Coronary artery (tissue), 2 donors: ENCODE data around the gene AGTR2.
"Not testable (repeated sequence)": the region's sequence is repeated elsewhere in the genome, so short reads cannot be mapped to it uniquely, and the experiment has no call there.

Source experiments
- DNase-seq: peaks from one replicate; pipeline ENCODE4 v3.0.0-alpha.2; 2017; ENCODE audit warnings: low spot score
- H3K27ac ChIP-seq, 2 donors: fragments of 200-600 bp; sonication (generic); one replicate each; pipeline ENCODE4 v1.5.1; 2016 to 2019
- H3K4me3 ChIP-seq: fragments of 200-600 bp; sonication (generic); 2 replicates; pipeline ENCODE4 v1.5.1; 2016; ENCODE audit warnings: mild to moderate bottlenecking, moderate library complexity
- CTCF ChIP-seq: fragments of 200-600 bp; sonication (generic); IDR thresholded peaks from one replicate; pipeline ENCODE4 v1.5.1; 2019; ENCODE audit warnings: antibody characterized with exemption

Gene AGTR2

DNA sequence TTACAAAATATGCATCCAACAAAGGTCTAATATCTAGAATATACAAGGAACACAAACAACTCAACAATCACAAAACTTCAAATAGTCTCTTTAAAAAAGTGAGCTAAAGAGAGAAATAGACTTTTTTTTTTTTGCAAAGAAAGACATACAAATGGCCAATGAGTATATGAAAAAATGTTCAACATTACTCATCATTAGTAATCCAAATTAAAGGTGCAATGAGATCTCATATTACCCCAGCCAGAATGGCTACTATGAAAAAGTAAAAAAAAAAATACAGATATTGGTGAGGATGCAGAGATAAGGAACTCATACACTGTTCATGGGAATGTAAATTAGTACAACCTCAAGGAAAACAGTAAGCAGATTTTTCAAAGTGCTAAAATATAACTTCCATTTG is 24.1 kb downstream of the AGTR2 start:
- no peak for DNase-seq
- TF ChIP-seq CTCF: no peak
- Histone ChIP-seq H3K4me3 (no peak overlapping the region), H3K27ac (no peak overlapping the region)

DNA sequence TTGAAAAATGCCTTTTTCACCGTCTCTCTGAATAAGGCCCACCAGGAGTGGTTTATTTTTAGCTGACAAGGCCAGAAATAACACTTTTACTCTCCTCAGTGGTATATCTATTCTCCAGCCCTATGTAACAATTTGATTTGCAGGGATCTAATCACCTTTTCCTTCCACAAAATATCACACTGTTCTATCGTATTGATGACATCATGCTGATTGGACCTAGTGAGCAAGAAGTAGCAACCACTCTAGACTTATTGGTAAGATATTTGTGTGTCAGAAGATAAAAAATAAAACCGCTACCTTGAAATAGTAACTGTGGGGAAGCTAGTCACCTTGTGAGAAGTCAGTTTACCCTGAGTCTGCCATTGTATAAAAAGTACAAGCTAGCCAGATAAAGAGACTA is 27.7 kb downstream of the AGTR2 start:
- no peak for DNase-seq
- Histone ChIP-seq H3K4me3 (no peak overlapping the region), H3K27ac (no peak overlapping the region)
- no peak for TF ChIP-seq CTCF

GRCh38 chrX:116198810-116199209 is 28.3 kb downstream of the AGTR2 start:
- TF ChIP-seq CTCF: no peak
- Histone ChIP-seq H3K27ac (no peak overlapping the region), H3K4me3 (no peak overlapping the region)
- no peak for DNase-seq

- Histone ChIP-seq H3K27ac (no peak overlapping the region), H3K4me3 (no peak overlapping the region)
- DNase-seq: no peak
- no peak for TF ChIP-seq CTCF
Measured at GRCh38 chrX:116204932-116205331, 34.4 kb downstream of the AGTR2 start.

DNA sequence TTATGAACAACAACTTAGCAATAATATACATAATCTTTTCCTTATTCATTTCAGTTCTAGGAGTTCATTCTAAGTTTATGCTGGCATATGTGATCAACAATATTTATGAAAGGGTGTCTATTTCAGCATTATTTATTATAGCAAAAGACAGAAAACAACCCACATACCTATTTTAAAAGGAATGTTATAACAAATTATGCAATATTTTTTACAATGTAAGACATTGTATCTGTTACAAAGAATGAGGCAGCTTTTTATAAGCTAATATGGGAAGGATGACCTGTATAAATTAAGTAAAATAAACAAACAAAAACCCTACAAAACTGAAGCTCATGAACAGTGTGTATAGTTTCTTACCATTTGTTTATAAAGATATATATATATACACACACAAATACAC is 42.7 kb downstream of the AGTR2 start:
- Histone ChIP-seq H3K4me3 (no peak overlapping the region), H3K27ac (no peak overlapping the region)
- no peak for DNase-seq
- TF ChIP-seq CTCF: no peak

GRCh38 chrX:116217080-116217479 is 46.5 kb downstream of the AGTR2 start:
- H3K27ac ChIP-seq, H3K4me3 ChIP-seq, DNase-seq: not testable (repeated sequence)
